ENCODE data around the gene DIAPH3.

DNA sequence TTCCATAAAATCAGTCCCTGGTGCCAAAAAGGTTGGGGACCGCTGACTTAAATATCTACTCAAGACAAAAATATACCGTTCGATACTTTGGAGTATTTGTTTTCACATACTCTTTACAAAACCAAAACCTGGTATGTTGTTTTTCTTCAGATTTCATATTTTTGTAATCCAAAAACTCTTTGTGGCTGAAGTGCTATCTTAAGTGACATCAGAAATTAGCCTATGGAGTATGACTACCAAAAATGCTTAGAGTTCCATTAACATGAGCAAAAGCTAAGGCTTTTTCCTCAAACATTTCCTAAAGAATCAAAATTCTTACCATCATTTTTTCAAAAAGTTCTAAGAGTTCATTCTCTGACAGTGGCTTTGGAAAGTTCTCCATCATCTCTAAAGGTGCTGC lies 52.0 kb downstream of the DIAPH3 start:
- TF ChIP-seq, protein P1, sequence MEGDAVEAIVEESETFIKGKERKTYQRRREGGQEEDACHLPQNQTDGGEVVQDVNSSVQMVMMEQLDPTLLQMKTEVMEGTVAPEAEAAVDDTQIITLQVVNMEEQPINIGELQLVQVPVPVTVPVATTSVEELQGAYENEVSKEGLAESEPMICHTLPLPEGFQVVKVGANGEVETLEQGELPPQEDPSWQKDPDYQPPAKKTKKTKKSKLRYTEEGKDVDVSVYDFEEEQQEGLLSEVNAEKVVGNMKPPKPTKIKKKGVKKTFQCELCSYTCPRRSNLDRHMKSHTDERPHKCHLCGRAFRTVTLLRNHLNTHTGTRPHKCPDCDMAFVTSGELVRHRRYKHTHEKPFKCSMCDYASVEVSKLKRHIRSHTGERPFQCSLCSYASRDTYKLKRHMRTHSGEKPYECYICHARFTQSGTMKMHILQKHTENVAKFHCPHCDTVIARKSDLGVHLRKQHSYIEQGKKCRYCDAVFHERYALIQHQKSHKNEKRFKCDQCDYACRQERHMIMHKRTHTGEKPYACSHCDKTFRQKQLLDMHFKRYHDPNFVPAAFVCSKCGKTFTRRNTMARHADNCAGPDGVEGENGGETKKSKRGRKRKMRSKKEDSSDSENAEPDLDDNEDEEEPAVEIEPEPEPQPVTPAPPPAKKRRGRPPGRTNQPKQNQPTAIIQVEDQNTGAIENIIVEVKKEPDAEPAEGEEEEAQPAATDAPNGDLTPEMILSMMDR (IDR thresholded peaks at IDR 0.05; ENCODE audit: poor library complexity, severe bottlenecking) = no peak
- TF ChIP-seq POLR2AphosphoS5 (IDR thresholded peaks at IDR 0.05) = no peak
- no peak for TF ChIP-seq SMC3 (conservative IDR thresholded peaks at IDR 0.05; ENCODE audit: poor library complexity)
- TF ChIP-seq MXI1 (conservative IDR thresholded peaks at IDR 0.05; ENCODE audit: poor library complexity, severe bottlenecking) = no peak
- TF ChIP-seq EZH2 (IDR thresholded peaks at IDR 0.05; ENCODE audit: borderline replicate concordance, insufficient read depth, low read length, poor library complexity, severe bottlenecking) = no peak
- TF ChIP-seq EP300 (conservative IDR thresholded peaks at IDR 0.05; ENCODE audit: poor library complexity, severe bottlenecking) = no peak
- TF ChIP-seq, protein P2, sequence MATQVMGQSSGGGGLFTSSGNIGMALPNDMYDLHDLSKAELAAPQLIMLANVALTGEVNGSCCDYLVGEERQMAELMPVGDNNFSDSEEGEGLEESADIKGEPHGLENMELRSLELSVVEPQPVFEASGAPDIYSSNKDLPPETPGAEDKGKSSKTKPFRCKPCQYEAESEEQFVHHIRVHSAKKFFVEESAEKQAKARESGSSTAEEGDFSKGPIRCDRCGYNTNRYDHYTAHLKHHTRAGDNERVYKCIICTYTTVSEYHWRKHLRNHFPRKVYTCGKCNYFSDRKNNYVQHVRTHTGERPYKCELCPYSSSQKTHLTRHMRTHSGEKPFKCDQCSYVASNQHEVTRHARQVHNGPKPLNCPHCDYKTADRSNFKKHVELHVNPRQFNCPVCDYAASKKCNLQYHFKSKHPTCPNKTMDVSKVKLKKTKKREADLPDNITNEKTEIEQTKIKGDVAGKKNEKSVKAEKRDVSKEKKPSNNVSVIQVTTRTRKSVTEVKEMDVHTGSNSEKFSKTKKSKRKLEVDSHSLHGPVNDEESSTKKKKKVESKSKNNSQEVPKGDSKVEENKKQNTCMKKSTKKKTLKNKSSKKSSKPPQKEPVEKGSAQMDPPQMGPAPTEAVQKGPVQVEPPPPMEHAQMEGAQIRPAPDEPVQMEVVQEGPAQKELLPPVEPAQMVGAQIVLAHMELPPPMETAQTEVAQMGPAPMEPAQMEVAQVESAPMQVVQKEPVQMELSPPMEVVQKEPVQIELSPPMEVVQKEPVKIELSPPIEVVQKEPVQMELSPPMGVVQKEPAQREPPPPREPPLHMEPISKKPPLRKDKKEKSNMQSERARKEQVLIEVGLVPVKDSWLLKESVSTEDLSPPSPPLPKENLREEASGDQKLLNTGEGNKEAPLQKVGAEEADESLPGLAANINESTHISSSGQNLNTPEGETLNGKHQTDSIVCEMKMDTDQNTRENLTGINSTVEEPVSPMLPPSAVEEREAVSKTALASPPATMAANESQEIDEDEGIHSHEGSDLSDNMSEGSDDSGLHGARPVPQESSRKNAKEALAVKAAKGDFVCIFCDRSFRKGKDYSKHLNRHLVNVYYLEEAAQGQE (IDR thresholded peaks at IDR 0.05; ENCODE audit: borderline replicate concordance) = no peak
- no peak for TF ChIP-seq TAF1 (IDR thresholded peaks at IDR 0.05; ENCODE audit: low read depth)
